IPS-18c (cell line): ENCODE measurements around the gene KCNF1.
"Not testable (repeated sequence)": the region's sequence is repeated elsewhere in the genome, so short reads cannot be mapped to it uniquely, and the experiment has no call there.

ENCODE experiments used
- H3K4me3 ChIP-seq: 2 replicates; pipeline ENCODE4 v1.7.0; 2013; ENCODE audit warnings: low read depth, mild to moderate bottlenecking, low read length, moderate library complexity; ENCODE audit not compliant: insufficient read depth
- H3K9me3 ChIP-seq: one replicate; pipeline ENCODE4 v1.6.1; 2013; ENCODE audit warnings: mild to moderate bottlenecking, low read length, moderate library complexity; ENCODE audit not compliant: control insufficient read depth, insufficient read depth

KCNF1 gene

GRCh38 chr2:10947446-10948187, 35.9 kb downstream of the KCNF1 start:
- no peaks in the 10 kb centered on the region for H3K9me3 ChIP-seq
- no peak overlapping the region for H3K4me3 ChIP-seq

GRCh38 chr2:10948188-10948564, 36.4 kb downstream of the KCNF1 start:
- Histone ChIP-seq H3K4me3 (no peak overlapping the region), H3K9me3 (no peaks in the 10 kb centered on the region)

- H3K9me3 ChIP-seq = no peaks in the 10 kb centered on the region
- H3K4me3 ChIP-seq = no peak overlapping the region
Observed at GRCh38 chr2:10948606-10949230, 37.0 kb downstream of the KCNF1 start.

GRCh38 chr2:10949835-10950234, 38.1 kb downstream of the KCNF1 start:
- Histone ChIP-seq H3K4me3 (no peak overlapping the region), H3K9me3 (no peaks in the 10 kb centered on the region)

GRCh38 chr2:10951558-10952414, 40.1 kb downstream of the KCNF1 start:
- Histone ChIP-seq H3K9me3 (no peaks in the 10 kb centered on the region), H3K4me3 (no peak overlapping the region)

GRCh38 chr2:10954416-10954815, 42.7 kb downstream of the KCNF1 start:
- no peaks in the 10 kb centered on the region for H3K9me3 ChIP-seq
- no peak overlapping the region for H3K4me3 ChIP-seq

- H3K4me3 ChIP-seq = no peak overlapping the region
- H3K9me3 ChIP-seq = no peaks in the 10 kb centered on the region
Observed at GRCh38 chr2:10954856-10955818, 43.4 kb downstream of the KCNF1 start.

- H3K9me3 ChIP-seq = peaks cover 2% of the 10 kb centered on the region
- H3K4me3 ChIP-seq = no peak overlapping the region
Observed at GRCh38 chr2:10956006-10956790, 44.5 kb downstream of the KCNF1 start.

GRCh38 chr2:10957391-10957790, 45.7 kb downstream of the KCNF1 start:
- H3K9me3 ChIP-seq = peaks cover 2% of the 10 kb centered on the region

GRCh38 chr2:10958452-10958851, 46.7 kb downstream of the KCNF1 start:
- not testable (repeated sequence) for H3K9me3 ChIP-seq, H3K4me3 ChIP-seq

More at GRCh38 chr2:10957391-10957790, 45.7 kb downstream of the KCNF1 start:
- no peak overlapping the region for H3K4me3 ChIP-seq

- Histone ChIP-seq H3K4me3 (no peak overlapping the region), H3K9me3 (peaks cover 2% of the 10 kb centered on the region)
Observed at GRCh38 chr2:10960606-10961489, 49.1 kb downstream of the KCNF1 start.

- H3K4me3 ChIP-seq = no peak overlapping the region
- H3K9me3 ChIP-seq = peaks cover 2% of the 10 kb centered on the region
Observed at GRCh38 chr2:10961490-10961875, 49.7 kb downstream of the KCNF1 start.

GRCh38 chr2:10962004-10962403, 50.3 kb downstream of the KCNF1 start:
- Histone ChIP-seq H3K9me3 (peaks cover 2% of the 10 kb centered on the region), H3K4me3 (no peak overlapping the region)

GRCh38 chr2:10963155-10963554, 51.4 kb downstream of the KCNF1 start:
- H3K9me3 ChIP-seq = peaks cover 2% of the 10 kb centered on the region
- no peak overlapping the region for H3K4me3 ChIP-seq
